Measurements from ENCODE around the gene SYNGR3. TPM values are rescaled to one million over a fixed set of nuclear protein-coding genes. Genes with fewer than 3 reads are reported as not detected.

SYNGR3 gene
- total RNA-seq, 4 donors from 2014 or later: 0.38 to 1.0 (median 1.0) TPM; not detected in 1

- H3K9me3 ChIP-seq: no peaks in the 10 kb centered on the region
- H3K4me1 ChIP-seq: peaks cover 2 to 34% (median 14%) of the 10 kb centered on the region in 3 donors
- intact Hi-C loops (cut with DNase I): no loop called here
- H3K4me3 ChIP-seq: no peak overlapping the region
- H3K36me3 ChIP-seq: peaks cover 47 to 76% (median 51%) of the 10 kb centered on the region in 3 donors
- peak overlapping the region in 2 of 4 donors; percentile 34 to 81 for H3K27ac ChIP-seq
- DNase-seq: no peak
- no peaks in the 10 kb centered on the region for H3K27me3 ChIP-seq
- 92 to 97% methylated on average over 5 to 10 of the region's 39 CpGs for WGBS, 2 donors
- TF ChIP-seq, protein P1, sequence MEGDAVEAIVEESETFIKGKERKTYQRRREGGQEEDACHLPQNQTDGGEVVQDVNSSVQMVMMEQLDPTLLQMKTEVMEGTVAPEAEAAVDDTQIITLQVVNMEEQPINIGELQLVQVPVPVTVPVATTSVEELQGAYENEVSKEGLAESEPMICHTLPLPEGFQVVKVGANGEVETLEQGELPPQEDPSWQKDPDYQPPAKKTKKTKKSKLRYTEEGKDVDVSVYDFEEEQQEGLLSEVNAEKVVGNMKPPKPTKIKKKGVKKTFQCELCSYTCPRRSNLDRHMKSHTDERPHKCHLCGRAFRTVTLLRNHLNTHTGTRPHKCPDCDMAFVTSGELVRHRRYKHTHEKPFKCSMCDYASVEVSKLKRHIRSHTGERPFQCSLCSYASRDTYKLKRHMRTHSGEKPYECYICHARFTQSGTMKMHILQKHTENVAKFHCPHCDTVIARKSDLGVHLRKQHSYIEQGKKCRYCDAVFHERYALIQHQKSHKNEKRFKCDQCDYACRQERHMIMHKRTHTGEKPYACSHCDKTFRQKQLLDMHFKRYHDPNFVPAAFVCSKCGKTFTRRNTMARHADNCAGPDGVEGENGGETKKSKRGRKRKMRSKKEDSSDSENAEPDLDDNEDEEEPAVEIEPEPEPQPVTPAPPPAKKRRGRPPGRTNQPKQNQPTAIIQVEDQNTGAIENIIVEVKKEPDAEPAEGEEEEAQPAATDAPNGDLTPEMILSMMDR (IDR thresholded peaks at IDR 0.05): no peak
- no peak for TF ChIP-seq POLR2A (IDR thresholded peaks at IDR 0.05)
Measured at GRCh38 chr16:1998852-1999801, 9.4 kb downstream of the SYNGR3 start.

DNA sequence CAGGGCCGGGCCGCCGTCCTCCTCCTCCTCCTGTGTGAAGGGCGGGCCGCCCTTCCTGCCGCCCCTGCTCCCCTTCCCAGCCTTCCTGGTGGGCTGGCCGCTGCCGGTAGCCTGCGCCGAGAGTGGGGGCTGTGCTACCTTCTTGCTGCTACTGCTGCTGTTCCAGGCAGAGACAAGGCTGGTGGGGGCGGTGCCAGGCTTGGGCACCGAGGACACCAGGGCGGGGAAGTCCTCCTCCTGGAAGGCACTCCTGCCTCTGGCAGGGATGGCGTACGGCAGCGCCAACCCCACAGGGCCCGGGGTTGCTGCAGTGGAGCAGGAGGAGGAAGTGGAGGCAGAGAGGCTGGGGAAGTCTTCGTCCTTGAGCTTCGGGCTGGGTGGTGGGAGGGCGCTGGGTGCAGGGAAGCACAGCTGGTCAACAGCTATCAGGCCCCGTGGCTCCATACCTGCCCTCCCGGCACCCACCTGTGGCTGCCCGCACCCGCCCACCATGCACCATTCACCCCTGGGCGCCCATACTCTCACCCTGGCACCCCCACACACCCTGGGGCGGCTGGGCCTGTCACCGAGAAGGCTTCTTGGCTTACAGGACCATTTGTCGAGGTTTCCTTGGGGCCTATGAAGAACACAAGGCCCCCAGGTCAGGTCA lies 10.2 kb downstream of the SYNGR3 start:
- 80 to 90% methylated on average over 2 to 7 of the region's 28 CpGs for WGBS, 2 donors
- Histone ChIP-seq H3K36me3 (peaks cover 47 to 83% (median 51%) of the 10 kb centered on the region in 3 donors), H3K4me3 (no peak overlapping the region), H3K27me3 (no peaks in the 10 kb centered on the region), H3K27ac (no peak overlapping the region), H3K9me3 (no peaks in the 10 kb centered on the region), H3K4me1 (peaks cover 11 to 42% (median 20%) of the 10 kb centered on the region in 3 donors)
- TF ChIP-seq, protein P1 (IDR thresholded peaks at IDR 0.05): no peak
- DNase-seq: no peak
- intact Hi-C loops (cut with DNase I): no loop called here

GRCh38 chr16:2001035-2001434 lies 11.3 kb downstream of the SYNGR3 start:
- DNase-seq: no peak

GRCh38 chr16:2001456-2002355 lies 11.9 kb downstream of the SYNGR3 start:
- Histone ChIP-seq H3K27me3 (no peaks in the 10 kb centered on the region), H3K4me3 (no peak overlapping the region), H3K4me1 (peaks cover 15 to 53% (median 34%) of the 10 kb centered on the region in 3 donors), H3K27ac (no peak overlapping the region), H3K9me3 (no peaks in the 10 kb centered on the region), H3K36me3 (peaks cover 47 to 80% (median 51%) of the 10 kb centered on the region in 3 donors)
- DNase-seq: no peak
- WGBS, 2 donors: 92 to 94% methylated on average over 21 to 22 of the region's 53 CpGs
- TF ChIP-seq POLR2A (IDR thresholded peaks at IDR 0.05): no peak
- TF ChIP-seq, protein P1 (IDR thresholded peaks at IDR 0.05): no peak
- intact Hi-C loops (cut with DNase I): no loop called here

More at GRCh38 chr16:2001035-2001434, 11.3 kb downstream of the SYNGR3 start:
- H3K4me3 ChIP-seq: no peak overlapping the region
- no peaks in the 10 kb centered on the region for H3K9me3 ChIP-seq
- no peak overlapping the region for H3K27ac ChIP-seq
- H3K4me1 ChIP-seq: peaks cover 15 to 53% (median 30%) of the 10 kb centered on the region in 3 donors
- peaks cover 47 to 87% (median 51%) of the 10 kb centered on the region in 3 donors for H3K36me3 ChIP-seq
- intact Hi-C loops (cut with DNase I): no loop called here
- TF ChIP-seq POLR2A (IDR thresholded peaks at IDR 0.05): no peak
- TF ChIP-seq, protein P1 (IDR thresholded peaks at IDR 0.05): no peak
- H3K27me3 ChIP-seq: no peaks in the 10 kb centered on the region
- 80 to 94% methylated on average over 1 to 13 of the region's 19 CpGs for WGBS, 2 donors

Measured in esophagus squamous epithelium (tissue), 5 donors.